IMR-90 (cell line): ENCODE data around the gene SLC44A5. TPM values are rescaled to one million over a fixed set of nuclear protein-coding genes. Genes with fewer than 3 reads are reported as not detected.
"Not testable (repeated sequence)": the region's sequence is repeated elsewhere in the genome, so short reads cannot be mapped to it uniquely, and the experiment has no call there.

ENCODE experiments used
- ATAC-seq: fragments of 200-7000 bp; cut with Tn5 transposase; 2 replicates; pipeline ENCODE4 v1.9.1; 2020; ENCODE audit warnings: low read depth, mild to moderate bottlenecking, moderate library complexity
- BruUV-seq: library from RNA; stranded (reverse); fragments of 400-500 nt; replicated peaks from 2 replicates; lab custom pipeline; 2021; lab: Mats Ljungman, UMichigan
- CTCF ChIA-PET: fragments of 300-600 bp; formaldehyde crosslinking; extraction: SDS; loops from one replicate; lab custom pipeline; 2021; ENCODE audit warnings: antibody characterized with exemption; lab: Yijun Ruan, JAX
- POLR2A ChIA-PET: fragments of 300-600 bp; sonication (Branson Sonifier 250); formaldehyde crosslinking; loops from one replicate; lab custom pipeline; 2022; ENCODE audit warnings: antibody characterized with exemption; ENCODE audit not compliant: unreplicated experiment; lab: Charles Lee
- DNase-seq: peaks from one replicate; pipeline ENCODE4 v3.0.0; 2013
- H2AFZ ChIP-seq: replicated peaks from 2 replicates; pipeline ENCODE3; 2013; ENCODE audit warnings: low read length, mild to moderate bottlenecking; ENCODE audit not compliant: poor library complexity
- H2AK5ac ChIP-seq: 2 replicates; pipeline ENCODE4 v1.6.1; 2013; ENCODE audit warnings: low read depth, low read length, inconsistent platforms
- H2AK9ac ChIP-seq: replicated peaks from 2 replicates; pipeline ENCODE3; 2013; ENCODE audit warnings: mild to moderate bottlenecking, low read depth, low read length, moderate library complexity; ENCODE audit not compliant: poor library complexity
- H2BK120ac ChIP-seq: 2 replicates; pipeline ENCODE4 v1.6.1; 2013; ENCODE audit warnings: low read depth, low read length, inconsistent platforms
- H2BK15ac ChIP-seq: 3 replicates; pipeline ENCODE4 v1.6.1; 2013; ENCODE audit warnings: low read depth, low read length, inconsistent platforms
- H2BK20ac ChIP-seq: 2 replicates; pipeline ENCODE4 v1.6.1; 2013; ENCODE audit warnings: low read depth, mild to moderate bottlenecking, inconsistent platforms, low read length, moderate library complexity
- H2BK5ac ChIP-seq: 2 replicates; pipeline ENCODE4 v1.6.1; 2013; ENCODE audit warnings: mild to moderate bottlenecking, low read depth, low read length, inconsistent platforms; ENCODE audit not compliant: poor library complexity, severe bottlenecking
- H3K14ac ChIP-seq: replicated peaks from 2 replicates; pipeline ENCODE4 v1.6.1; 2013; ENCODE audit warnings: low read depth, low read length, inconsistent platforms
- H3K18ac ChIP-seq: 2 replicates; pipeline ENCODE4 v1.6.1; 2013; ENCODE audit warnings: low read depth, low read length, control low read depth
- H3K23ac ChIP-seq: 2 replicates; pipeline ENCODE4 v1.6.1; 2013; ENCODE audit warnings: low read depth, low read length, inconsistent platforms
- H3K27ac ChIP-seq: 2 replicates; pipeline ENCODE4 v1.5.1; 2013; ENCODE audit warnings: mild to moderate bottlenecking, control low read depth, low read length; ENCODE audit not compliant: insufficient read depth
- H3K27me3 ChIP-seq: 2 replicates; pipeline ENCODE4 v1.6.1; 2013; ENCODE audit warnings: low read length; ENCODE audit not compliant: control insufficient read depth, insufficient read depth
- H3K36me3 ChIP-seq: 2 replicates; pipeline ENCODE4 v1.6.1; 2013; ENCODE audit warnings: low read length, mixed read lengths; ENCODE audit not compliant: control insufficient read depth, insufficient read depth
- H3K4ac ChIP-seq: 2 replicates; pipeline ENCODE4 v1.6.1; 2013; ENCODE audit warnings: low read depth, low read length, inconsistent platforms
- H3K4me1 ChIP-seq: 2 replicates; pipeline ENCODE4 v1.6.1; 2013; ENCODE audit warnings: low read length, mixed read lengths; ENCODE audit not compliant: control insufficient read depth, insufficient read depth
- H3K4me2 ChIP-seq: 2 replicates; pipeline ENCODE4 v1.6.1; 2013; ENCODE audit warnings: low read depth, mild to moderate bottlenecking, control low read depth, low read length, moderate library complexity
- H3K4me3 ChIP-seq: 2 replicates; pipeline ENCODE4 v1.5.1; 2013; ENCODE audit warnings: low read depth, mild to moderate bottlenecking, control low read depth, low read length, moderate library complexity; ENCODE audit not compliant: insufficient read depth
- H3K56ac ChIP-seq: 2 replicates; pipeline ENCODE4 v1.6.1; 2013; ENCODE audit warnings: low read length, inconsistent platforms; ENCODE audit not compliant: insufficient read depth; ENCODE audit errors: extremely low read depth
- H3K79me1 ChIP-seq, 2 experiments: 2 replicates each; pipeline ENCODE4 v1.6.1; 2013; ENCODE audit warnings: low read length in 2 of 2, inconsistent platforms in 1 of 2, low read depth in 1 of 2
- H3K9ac ChIP-seq: 2 replicates; pipeline ENCODE4 v1.6.1; 2013; ENCODE audit warnings: low read depth, low read length, control low read depth
- H3K9me1 ChIP-seq: 2 replicates; pipeline ENCODE4 v1.6.1; 2013; ENCODE audit warnings: low read length, inconsistent platforms; ENCODE audit not compliant: insufficient read depth
- H3K9me3 ChIP-seq: 2 replicates; pipeline ENCODE4 v1.6.1; 2013; ENCODE audit warnings: low read length; ENCODE audit not compliant: control insufficient read depth, insufficient read depth
- H4K20me1 ChIP-seq: 2 replicates; pipeline ENCODE4 v1.6.1; 2013; ENCODE audit warnings: low read length, inconsistent platforms; ENCODE audit not compliant: insufficient read depth
- H4K5ac ChIP-seq: 2 replicates; pipeline ENCODE4 v1.6.1; 2013; ENCODE audit warnings: mild to moderate bottlenecking, low read depth, low read length, control low read depth
- H4K8ac ChIP-seq, 2 experiments: 2 replicates each; pipeline ENCODE4 v1.6.1; 2013; ENCODE audit warnings: low read depth in 2 of 2, low read length in 2 of 2, control low read depth in 1 of 2, inconsistent platforms in 1 of 2
- H4K91ac ChIP-seq: 2 replicates; pipeline ENCODE4 v1.6.1; 2013; ENCODE audit warnings: low read depth, low read length, inconsistent platforms; ENCODE audit not compliant: insufficient read depth
- WGBS, 2 experiments: methylation state at CpG; one replicate each; pipeline versions ENCODE4 v1.1.5 to v1.1.7; 2013; ENCODE audit warnings: missing lambda C conversion rate in 2 of 2; ENCODE audit not compliant: insufficient read length in 1 of 2; ENCODE audit errors: extremely low coverage in 2 of 2; 5-methylcytosine and 5-hydroxymethylcytosine counted together
- dilution Hi-C: fragments of 300-500 bp; cut with HindIII; formaldehyde crosslinking; loops from one replicate; pipeline ENCODE4 v1.14.3; 2018; ENCODE audit warnings: low sequenced_read_pairs; ENCODE audit not compliant: unreplicated experiment
- in situ Hi-C: fragments of 300-500 bp; cut with MboI; formaldehyde crosslinking; loops from 3 replicates; pipeline ENCODE4 v1.14.3; 2019; ENCODE audit warnings: low sequenced_read_pairs, inconsistent platforms, mixed read lengths
- intact Hi-C: fragments of 100-400 bp; cut with micrococcal nuclease; formaldehyde crosslinking; loops from 2 replicates; pipeline ENCODE4 v1.10.0; 2022
- polyA plus RNA-seq, 3 experiments: library from polyadenylated mRNA; depleted of rRNA; stranded (reverse); fragments of >200 nt; gene quantifications; 2 replicates each; pipeline ENCODE4 v1.2.3, GENCODE V29; 2012; ENCODE audit warnings: low replicate concordance in 1 of 3
- total RNA-seq: library from RNA; depleted of rRNA; stranded (reverse); fragments of >200 nt; gene quantifications from 2 replicates; pipeline ENCODE4 v1.2.3, GENCODE V29; 2012

The SLC44A5 gene
- total and polyA plus RNA-seq, 2 of the 4 experiments (the other 2 are of a cell fraction): under 0.01 TPM; not detected in 1

DNA sequence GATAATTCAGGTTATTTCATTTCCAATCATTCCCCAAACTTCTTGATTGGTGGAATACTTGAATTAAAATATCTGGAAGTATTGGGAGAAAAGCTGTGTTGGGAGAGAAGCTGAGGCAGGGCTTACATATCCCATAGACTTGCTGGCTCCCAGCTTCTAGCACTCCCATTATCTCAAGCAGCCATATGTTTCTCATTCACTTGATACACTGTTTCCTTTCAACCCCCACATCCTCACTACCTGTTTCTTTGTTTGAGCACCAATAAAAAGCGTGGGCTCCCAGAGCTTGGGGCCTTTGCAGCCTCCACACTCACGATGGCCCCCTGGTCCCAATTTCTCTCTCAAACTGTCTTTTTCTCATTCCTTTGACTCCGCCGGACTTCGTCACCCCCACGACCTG is 256.6 kb downstream of the SLC44A5 start:
- H4K8ac ChIP-seq, H3K9me1 ChIP-seq, H3K36me3 ChIP-seq, H3K4me2 ChIP-seq, ATAC-seq, H3K79me1 ChIP-seq, H3K9ac ChIP-seq, H2AFZ ChIP-seq, H3K23ac ChIP-seq, H2BK120ac ChIP-seq, H2AK9ac ChIP-seq, H3K9me3 ChIP-seq, H4K91ac ChIP-seq, H2BK20ac ChIP-seq, DNase-seq, H2AK5ac ChIP-seq, H3K4me1 ChIP-seq, H3K27me3 ChIP-seq, H3K27ac ChIP-seq, dilution Hi-C loops, H3K18ac ChIP-seq, H2BK5ac ChIP-seq, H3K56ac ChIP-seq, CTCF ChIA-PET, BruUV-seq, H4K20me1 ChIP-seq, H2BK15ac ChIP-seq, H3K4me3 ChIP-seq, H3K14ac ChIP-seq, POLR2A ChIA-PET, in situ Hi-C loops, intact Hi-C loops, H3K4ac ChIP-seq, H4K5ac ChIP-seq: not testable (repeated sequence)
- WGBS, 2 experiments: 17% methylated on average over 2 of the region's 6 CpGs; no CpG with 5 or more reads in 1 of the 2 experiments
